Urinary bladder (tissue), 4 donors: Measurements from ENCODE around the gene LINC00237. TPM values are rescaled to one million over a fixed set of nuclear protein-coding genes. Genes with fewer than 3 reads are reported as not detected.
A peak's percentile ranks its signal among the peaks of the same experiment; 100 is the strongest.

ENCODE experiments used
- DNase-seq: peaks from one replicate; pipeline ENCODE4 v3.0.0-alpha.2; 2015; ENCODE audit errors: extremely low spot score
- H3K27ac ChIP-seq: one replicate; pipeline ENCODE4 v1.5.1; 2013; ENCODE audit warnings: low read depth, mild to moderate bottlenecking, moderate library complexity
- H3K36me3 ChIP-seq: one replicate; pipeline ENCODE4 v1.6.1; 2013; ENCODE audit warnings: mild to moderate bottlenecking, moderate library complexity; ENCODE audit not compliant: insufficient read depth
- H3K4me1 ChIP-seq: one replicate; pipeline ENCODE4 v1.6.1; 2013; ENCODE audit warnings: mild to moderate bottlenecking, moderate library complexity; ENCODE audit not compliant: insufficient read depth
- H3K4me3 ChIP-seq: one replicate; pipeline ENCODE4 v1.5.1; 2013; ENCODE audit warnings: low read depth, low read length
- WGBS: extraction: QIAGEN DNeasy Blood & Tissue Kit; methylation state at CpG from one replicate; pipeline ENCODE4 v1.1.7; 2013; 5-methylcytosine and 5-hydroxymethylcytosine counted together
- polyA plus RNA-seq: library from polyadenylated mRNA; stranded (reverse); fragments of 200-250 nt; gene quantifications from one replicate; pipeline ENCODE4 v1.2.3, GENCODE V29; 2013
- total RNA-seq: library from RNA; depleted of rRNA; stranded (reverse); fragments of >200 nt; gene quantifications from one replicate; pipeline ENCODE4 v1.2.3, GENCODE V29; 2014
- donor health status: healthy with polysubstance abuse.
- donor health status: healthy.

Gene LINC00237
- total RNA-seq (not detected), polyA plus RNA-seq (not detected)

DNA sequence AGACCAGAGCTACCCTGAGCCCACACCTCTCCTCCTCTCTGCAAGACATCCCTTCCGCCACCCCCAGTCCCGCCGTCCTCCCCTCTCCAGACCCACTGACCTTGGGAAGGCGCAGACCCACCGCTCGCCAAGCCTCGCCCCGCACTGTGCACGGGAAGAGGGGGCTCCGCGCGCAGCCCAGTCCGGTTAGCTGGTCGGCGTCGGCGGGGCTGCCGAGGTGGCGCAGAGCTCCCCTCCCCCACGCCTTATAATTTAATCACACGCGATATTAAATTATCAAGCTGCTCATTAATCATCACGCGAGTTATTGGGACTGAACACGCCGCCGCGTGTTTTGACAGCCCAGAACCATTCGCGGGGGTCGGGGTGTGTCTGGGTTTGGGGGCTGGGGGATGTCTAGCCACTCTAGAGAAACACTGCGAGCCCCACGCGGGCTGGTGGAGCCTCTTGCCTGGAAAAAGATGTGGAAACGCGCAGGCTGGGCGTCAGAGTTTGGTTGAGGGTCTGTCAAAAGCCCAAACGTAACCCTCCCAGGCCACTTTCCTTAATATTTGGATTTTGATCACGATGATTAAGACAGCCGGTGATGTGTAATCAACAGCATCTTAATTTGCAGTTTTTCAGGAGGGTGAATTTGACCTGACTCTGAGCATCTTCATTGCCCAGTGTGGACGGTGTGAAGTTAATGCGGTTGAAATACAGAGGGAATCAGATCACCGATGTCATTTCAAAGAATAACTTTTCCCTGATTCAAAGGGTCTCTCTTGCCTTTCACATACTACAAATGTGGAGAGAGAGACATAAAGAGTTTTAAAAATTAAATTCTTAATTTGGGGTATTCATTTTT is at the start of gene LINC00237:
LINC00237 (minus strand) TSS at position 188 of the 847 bp plus-strand sequence.
- 6% methylated on average over 43 of the region's 43 CpGs for whole genome bisulfite sequencing
- Histone ChIP-seq H3K36me3 (no peaks in the 10 kb centered on the region), H3K4me3 (peak within 1 kb of the TSS; percentile 4), H3K27ac (no peak within 1 kb of the TSS), H3K4me1 (peaks cover 2% of the 10 kb centered on the region)
- DNase-seq: no peak

DNA sequence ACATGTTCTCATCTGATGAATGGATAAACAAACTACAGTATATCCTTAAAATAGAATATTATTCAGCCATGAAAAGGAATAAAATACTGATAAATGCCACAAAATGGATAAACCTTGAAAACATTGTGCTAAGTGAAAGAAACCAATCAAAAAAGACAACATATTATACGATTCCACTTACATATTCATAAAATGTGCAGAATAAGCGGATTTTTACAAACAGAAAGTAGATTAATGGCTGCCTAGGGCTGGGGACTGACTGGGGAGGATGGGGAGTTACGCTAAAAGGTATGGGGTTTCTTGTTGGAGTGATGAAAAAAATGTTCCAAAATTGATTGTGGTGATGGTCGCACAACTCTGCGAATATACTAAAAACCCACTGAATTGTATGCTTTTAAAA is 49.1 kb upstream of the LINC00237 start:
- Histone ChIP-seq H3K36me3 (no peaks in the 10 kb centered on the region), H3K4me3 (no peak overlapping the region), H3K27ac (no peak overlapping the region), H3K4me1 (no peaks in the 10 kb centered on the region)
- no peak for DNase-seq
- WGBS: 98% methylated on average over 5 of the region's 5 CpGs

DNA sequence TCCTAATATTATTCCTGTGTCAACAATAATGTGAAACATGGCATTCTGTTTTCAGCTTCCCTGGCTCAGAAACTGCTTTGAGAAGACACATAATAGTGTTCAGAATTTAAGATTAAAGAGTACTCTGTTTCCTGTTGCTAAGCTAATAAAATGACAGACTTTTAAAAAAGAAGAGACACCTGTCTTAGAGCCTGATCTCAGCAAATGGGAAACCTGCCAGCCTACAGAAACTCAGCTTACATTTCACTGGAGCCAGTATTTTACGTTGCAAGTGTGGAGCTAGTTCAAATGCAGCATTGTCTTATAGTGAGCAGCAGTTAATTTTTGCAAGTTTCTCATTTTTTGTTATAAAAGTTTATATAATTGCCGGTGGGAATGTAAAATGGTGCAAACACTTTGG is 48.5 kb upstream of the LINC00237 start:
- H3K4me3 ChIP-seq: no peak overlapping the region
- no peak overlapping the region for H3K27ac ChIP-seq
- no peaks in the 10 kb centered on the region for H3K4me1 ChIP-seq
- 34% methylated on average over 2 of the region's 2 CpGs for WGBS
- no peak for DNase-seq
- H3K36me3 ChIP-seq: no peaks in the 10 kb centered on the region

DNA sequence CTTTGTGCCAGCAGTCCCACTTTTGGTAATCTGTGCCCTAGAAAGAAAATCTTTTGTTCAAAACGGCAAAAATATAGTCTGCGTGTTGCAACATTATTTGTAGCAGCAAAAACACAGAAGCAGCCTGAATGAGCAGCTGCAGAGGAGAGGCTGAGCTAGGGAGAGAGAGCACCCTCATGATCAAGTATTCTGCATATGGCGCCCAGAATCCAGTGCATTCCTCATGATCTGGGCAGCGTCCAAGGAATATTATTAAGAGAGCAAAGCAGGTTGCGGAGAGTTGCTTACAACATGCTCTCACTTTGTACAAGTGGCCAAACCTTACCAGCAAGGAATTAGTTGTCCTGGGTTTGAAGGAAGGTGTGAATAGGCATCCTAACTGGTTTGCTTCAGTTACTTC is 45.6 kb upstream of the LINC00237 start:
- Histone ChIP-seq H3K4me1 (no peaks in the 10 kb centered on the region), H3K27ac (no peak overlapping the region), H3K4me3 (no peak overlapping the region), H3K36me3 (no peaks in the 10 kb centered on the region)
- no peak for DNase-seq
- 84% methylated on average over 5 of the region's 5 CpGs for WGBS

DNA sequence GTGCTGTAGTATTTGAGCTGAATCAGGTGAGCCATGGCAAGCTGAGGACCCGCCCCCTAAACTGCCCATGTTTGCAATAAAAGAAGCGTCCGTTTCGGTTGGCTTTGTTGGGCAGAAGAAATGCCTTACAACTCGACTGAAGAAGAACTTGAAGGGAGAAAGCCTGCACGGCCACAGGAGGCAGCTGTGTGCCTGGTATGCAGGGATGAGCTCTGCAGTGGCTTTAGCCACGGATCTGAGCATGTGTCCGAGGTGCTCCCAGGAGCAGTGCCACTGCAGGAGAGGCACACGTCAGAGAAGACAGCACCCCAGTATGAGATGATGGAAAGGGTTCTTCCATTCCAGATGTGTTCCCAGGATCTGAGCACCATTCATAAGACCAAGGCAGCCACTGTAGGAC is 43.2 kb upstream of the LINC00237 start:
- WGBS: 83% methylated on average over 9 of the region's 9 CpGs
- H3K27ac ChIP-seq: no peak overlapping the region

DNA sequence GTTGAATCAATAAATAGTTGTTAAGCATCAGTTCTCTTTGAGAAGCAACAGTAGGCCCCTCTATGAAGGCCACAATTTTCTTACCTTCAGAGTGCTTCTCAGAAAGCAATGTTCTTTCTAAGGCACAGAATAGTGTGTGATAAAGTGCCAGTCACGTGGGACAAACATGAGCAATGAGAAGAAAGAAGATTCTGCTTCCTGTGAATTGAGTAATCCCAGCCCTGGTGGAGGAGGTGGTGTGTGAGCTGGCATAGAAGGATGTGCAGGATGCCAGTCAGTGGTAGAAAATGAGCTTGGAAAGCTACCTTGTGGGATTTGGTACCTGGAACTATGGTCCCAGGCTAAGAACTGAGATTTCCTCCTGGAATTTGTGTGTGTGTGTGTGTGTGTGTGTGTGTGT is 41.4 kb upstream of the LINC00237 start:
- H3K36me3 ChIP-seq: peaks cover 2% of the 10 kb centered on the region
- 90% methylated on average over 1 of the region's 1 CpG for WGBS
- H3K4me3 ChIP-seq: no peak overlapping the region
- no peak for DNase-seq
- H3K4me1 ChIP-seq: no peaks in the 10 kb centered on the region
- H3K27ac ChIP-seq: no peak overlapping the region

More for the DNA sequence above, 43.2 kb upstream of the LINC00237 start:
- Histone ChIP-seq H3K4me3 (no peak overlapping the region), H3K4me1 (no peaks in the 10 kb centered on the region), H3K36me3 (peaks cover 2% of the 10 kb centered on the region)
- no peak for DNase-seq

DNA sequence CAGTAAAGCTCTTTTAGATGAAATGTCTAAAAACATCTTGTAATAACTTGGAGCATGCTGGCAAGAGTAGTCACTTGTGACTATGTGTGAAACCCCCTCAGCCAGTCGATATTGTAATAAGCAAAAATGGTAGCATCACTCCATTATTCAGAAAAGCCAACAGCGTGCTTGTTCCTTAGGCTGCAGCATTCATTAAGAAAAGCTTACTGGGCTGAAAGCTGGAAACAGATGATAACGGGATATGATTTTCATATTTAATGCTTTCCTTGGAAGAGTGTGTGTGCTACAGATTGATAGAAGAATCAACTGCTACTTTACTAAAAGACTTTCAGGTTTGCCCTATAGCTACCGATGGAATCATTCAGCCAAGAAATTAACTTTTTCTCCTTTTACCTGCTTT is 40.1 kb upstream of the LINC00237 start:
- Histone ChIP-seq H3K36me3 (peaks cover 4% of the 10 kb centered on the region), H3K4me1 (no peaks in the 10 kb centered on the region), H3K4me3 (no peak overlapping the region), H3K27ac (no peak overlapping the region)
- 87% methylated on average over 4 of the region's 4 CpGs for WGBS
- DNase-seq: no peak

DNA sequence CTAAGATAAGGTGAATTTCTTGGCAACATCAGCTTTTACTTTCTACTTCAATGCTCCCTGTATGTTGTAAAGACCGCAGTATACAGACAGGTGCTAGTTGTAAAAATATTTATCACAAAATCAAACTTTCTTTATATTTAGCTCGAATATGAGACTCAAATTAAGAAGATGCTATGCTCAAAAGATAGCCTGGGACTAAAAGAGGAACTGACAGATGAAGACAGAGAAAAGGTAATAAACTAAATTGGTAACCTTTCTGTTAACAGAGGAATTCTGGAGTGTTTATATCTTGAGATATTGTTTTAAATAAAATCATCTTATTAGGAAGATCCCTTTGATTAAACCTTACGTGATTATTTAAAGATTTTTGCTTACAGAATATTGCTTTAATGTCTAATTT is 39.3 kb upstream of the LINC00237 start:
- no peak for DNase-seq
- H3K27ac ChIP-seq: no peak overlapping the region
- H3K4me1 ChIP-seq: no peaks in the 10 kb centered on the region
- WGBS: 76% methylated on average over 3 of the region's 3 CpGs
- peaks cover 4% of the 10 kb centered on the region for H3K36me3 ChIP-seq
- H3K4me3 ChIP-seq: no peak overlapping the region

DNA sequence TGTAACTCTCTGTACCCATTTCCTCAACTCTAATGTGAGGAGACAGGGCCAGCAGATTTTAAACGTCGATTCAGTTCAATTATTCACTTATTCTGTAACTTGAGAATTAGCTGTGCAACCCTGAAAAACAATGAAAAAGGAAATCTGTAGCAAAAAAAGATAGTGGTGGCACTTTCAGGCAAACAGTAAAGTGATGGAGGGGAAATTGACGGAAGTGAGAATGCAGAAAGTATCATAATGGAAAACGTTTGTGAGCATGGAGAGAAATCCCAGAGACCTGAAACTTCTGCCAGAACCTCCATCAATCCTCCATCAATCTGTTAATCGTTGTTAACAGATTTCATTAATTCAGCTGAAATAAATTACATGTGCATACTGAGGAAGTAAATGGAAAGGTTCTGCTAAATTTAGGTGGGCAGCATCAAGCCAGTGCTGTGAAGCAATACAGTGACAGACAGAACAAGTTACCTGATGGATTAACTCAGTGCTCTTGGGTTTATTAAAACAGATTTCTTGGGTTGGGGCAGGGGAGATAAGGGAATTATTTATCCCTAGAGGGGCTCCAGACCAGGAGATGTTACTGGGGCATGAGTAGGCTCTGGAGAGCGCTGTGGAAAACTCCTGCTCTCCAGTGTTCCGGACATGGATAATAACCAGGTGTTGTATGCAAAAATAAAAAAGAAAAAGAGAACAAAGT is 37.2 kb upstream of the LINC00237 start:
- no peak for DNase-seq
- 88% methylated on average over 7 of the region's 7 CpGs for WGBS
- no peak overlapping the region for H3K4me3 ChIP-seq
- no peak overlapping the region for H3K27ac ChIP-seq
- H3K4me1 ChIP-seq: no peaks in the 10 kb centered on the region
- peaks cover 4% of the 10 kb centered on the region for H3K36me3 ChIP-seq

DNA sequence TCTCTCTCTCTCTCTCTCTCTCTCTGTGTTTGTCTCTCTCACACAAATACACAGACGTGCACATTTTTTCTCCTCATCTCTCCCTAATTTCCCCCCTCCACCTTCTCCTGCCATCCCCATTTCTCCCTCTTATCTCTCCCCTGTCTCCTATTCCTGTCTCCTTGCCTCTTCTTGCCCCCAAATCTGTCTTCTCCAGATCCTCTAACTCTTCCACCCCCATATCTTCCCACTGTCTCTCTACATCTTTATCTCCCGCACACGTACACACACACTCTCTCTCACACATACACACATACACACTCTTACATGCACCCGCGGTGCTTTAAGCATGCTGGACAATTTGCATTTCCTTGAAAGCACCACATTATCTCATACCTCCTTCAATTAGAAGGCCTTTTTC is 35.7 kb upstream of the LINC00237 start:
- Histone ChIP-seq H3K4me3 (no peak overlapping the region), H3K27ac (no peak overlapping the region), H3K4me1 (no peaks in the 10 kb centered on the region), H3K36me3 (peaks cover 4% of the 10 kb centered on the region)
- DNase-seq: no peak
- WGBS: 68% methylated on average over 5 of the region's 5 CpGs

DNA sequence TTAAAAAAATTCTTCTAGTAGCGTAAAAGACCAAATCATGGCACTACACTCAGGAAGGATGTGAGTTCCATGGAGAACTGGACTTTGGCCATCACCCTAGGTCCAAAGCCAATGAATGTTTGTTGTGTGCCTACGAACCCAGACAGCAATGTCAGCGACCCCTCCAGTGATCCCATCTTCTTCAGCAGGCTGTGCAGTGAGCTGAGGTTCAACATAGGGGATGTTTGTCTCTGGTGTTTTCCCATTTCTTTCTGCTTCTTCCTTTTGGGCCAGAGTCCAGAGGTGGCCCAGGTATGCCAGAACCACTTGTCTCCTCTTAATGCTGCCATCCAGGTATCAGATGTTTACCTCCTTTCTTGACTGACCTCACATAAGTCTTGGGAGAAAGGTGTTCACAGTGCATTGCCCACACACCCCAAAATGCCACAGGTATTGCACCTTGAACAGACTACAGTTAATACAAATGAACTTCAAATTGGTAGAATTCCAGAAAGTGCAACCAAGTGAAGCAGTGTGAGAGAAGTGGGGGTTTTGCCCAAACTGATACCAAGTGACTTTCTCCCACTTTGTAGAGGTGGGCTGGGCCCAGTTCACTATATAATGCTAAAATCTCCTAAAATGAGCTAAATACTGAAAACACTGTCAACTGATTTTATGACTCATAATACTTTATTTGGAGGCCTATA is 33.9 kb upstream of the LINC00237 start:
- H3K27ac ChIP-seq: no peak overlapping the region
- DNase-seq: no peak
- no peaks in the 10 kb centered on the region for H3K4me1 ChIP-seq
- H3K36me3 ChIP-seq: peaks cover 2% of the 10 kb centered on the region
- 80% methylated on average over 3 of the region's 3 CpGs for WGBS
- H3K4me3 ChIP-seq: no peak overlapping the region

DNA sequence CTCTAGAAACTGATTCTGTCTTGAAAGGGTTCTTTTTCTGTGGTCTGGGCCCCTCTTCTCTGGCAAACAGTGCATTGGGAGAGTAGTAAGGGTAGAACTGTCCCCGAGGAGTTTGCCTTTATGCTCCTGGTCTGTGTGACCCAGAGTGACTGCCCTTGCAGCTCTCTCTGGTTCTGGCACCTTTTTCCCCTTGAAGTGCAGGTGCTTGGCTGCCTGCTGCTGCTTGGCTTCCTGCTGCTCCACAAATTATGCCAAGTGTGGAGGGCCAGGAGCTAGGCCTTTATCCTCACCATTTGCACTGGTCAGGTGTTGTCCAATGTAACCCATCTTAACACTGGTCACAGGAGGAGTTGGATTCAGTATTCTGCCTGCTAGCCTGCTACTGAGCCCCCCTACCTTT is 30.9 kb upstream of the LINC00237 start:
- no peak for DNase-seq
- 85% methylated on average over 1 of the region's 1 CpG for WGBS
- Histone ChIP-seq H3K4me3 (no peak overlapping the region), H3K27ac (no peak overlapping the region), H3K36me3 (peaks cover 4% of the 10 kb centered on the region), H3K4me1 (no peaks in the 10 kb centered on the region)

DNA sequence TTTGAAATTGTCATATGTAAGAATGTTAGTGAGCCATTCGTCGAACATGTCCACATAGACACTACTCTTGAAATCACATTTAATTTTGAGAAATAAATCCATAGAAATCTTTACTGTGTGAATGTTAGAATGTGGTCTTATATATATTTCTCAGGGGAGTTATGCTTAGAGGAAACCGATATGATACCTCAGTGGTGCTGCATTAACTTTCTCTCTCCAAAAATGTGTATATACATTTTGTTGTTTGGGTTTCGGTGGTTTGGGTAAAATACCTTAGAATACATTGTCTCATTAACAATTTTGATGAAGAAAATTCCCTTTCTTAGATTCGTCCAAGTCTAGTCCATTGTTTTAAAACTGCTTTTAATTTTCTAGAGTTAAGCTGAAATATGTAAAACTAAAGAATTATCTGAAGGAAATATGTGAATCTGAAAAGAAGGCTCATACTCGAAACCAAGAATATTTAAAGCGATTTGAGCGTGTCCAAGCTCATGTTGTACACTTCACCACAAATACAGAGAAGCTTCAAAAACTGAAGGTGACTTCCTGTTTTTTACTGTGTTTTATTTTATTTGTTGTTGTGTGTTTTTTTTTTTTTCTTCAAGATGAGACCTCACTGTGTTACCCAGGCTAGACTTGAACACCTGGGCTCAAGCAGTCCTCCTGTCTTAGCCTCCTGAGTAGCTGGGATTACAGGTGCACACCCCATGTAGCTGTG is 30.0 kb upstream of the LINC00237 start:
- Histone ChIP-seq H3K27ac (no peak overlapping the region), H3K36me3 (peaks cover 2% of the 10 kb centered on the region), H3K4me3 (no peak overlapping the region), H3K4me1 (no peaks in the 10 kb centered on the region)
- DNase-seq: no peak
- WGBS: 97% methylated on average over 8 of the region's 8 CpGs
